Left hindlimb (tissue), 1 donor: ENCODE results near the gene SPPL2A.

Source experiments
- DNase-seq: peaks from one replicate; pipeline ENCODE4 v3.0.0-alpha.2; 2018

The SPPL2A gene

GRCh38 chr15:50685976-50686468, 79.5 kb downstream of the SPPL2A start:
- DNase-seq, result peak; percentile 64

GRCh38 chr15:50685191-50685975, 80.1 kb downstream of the SPPL2A start:
- no peak for DNase-seq

GRCh38 chr15:50681467-50681866, 84.0 kb downstream of the SPPL2A start:
- no peak for DNase-seq

- no peak for DNase-seq
Measured at GRCh38 chr15:50676799-50677483, 88.6 kb downstream of the SPPL2A start.

- no peak for DNase-seq
Measured at GRCh38 chr15:50675535-50676144, 89.9 kb downstream of the SPPL2A start.

GRCh38 chr15:50670115-50670514, 95.4 kb downstream of the SPPL2A start:
- no peak for DNase-seq

GRCh38 chr15:50669611-50670010, 95.9 kb downstream of the SPPL2A start:
- DNase-seq, result no peak

GRCh38 chr15:50665938-50666337, 99.6 kb downstream of the SPPL2A start:
- no peak for DNase-seq

GRCh38 chr15:50655555-50655954, 110.0 kb downstream of the SPPL2A start:
- no peak for DNase-seq

GRCh38 chr15:50653156-50653743, 112.3 kb downstream of the SPPL2A start:
- DNase-seq, result no peak

- no peak for DNase-seq
Measured at GRCh38 chr15:50652671-50653070, 112.8 kb downstream of the SPPL2A start.
